ENCODE measurements around the gene ZNF683. TPM values are rescaled to one million over a fixed set of nuclear protein-coding genes. Genes with fewer than 3 reads are reported as not detected.
"Not testable (repeated sequence)": the region's sequence is repeated elsewhere in the genome, so short reads cannot be mapped to it uniquely, and the experiment has no call there.

Gene ZNF683
- total RNA-seq, 1 experiment from 2014 or later, result not detected

DNA sequence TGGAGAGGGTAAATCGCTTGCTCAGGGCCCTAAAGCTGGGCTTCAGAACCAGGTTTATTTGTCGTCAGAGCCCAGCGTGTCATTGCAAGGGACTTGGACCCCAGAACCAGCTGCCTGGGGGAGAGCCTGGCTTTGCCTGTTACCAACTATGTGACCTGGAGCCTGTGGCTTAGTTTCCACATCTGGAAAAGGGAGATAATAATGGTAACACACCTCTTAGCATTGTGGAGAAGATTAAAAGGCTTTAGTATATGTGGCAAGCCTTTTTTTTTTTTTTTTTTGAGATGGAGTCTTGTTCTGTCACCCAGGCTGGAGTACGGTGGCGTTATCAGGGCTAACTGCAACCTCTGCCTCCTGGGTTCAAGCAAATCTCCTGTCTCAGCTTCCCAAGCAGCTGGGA is 42.3 kb downstream of the ZNF683 start:
- no TSS peak for BruUV-seq (replicated peaks)
- Histone ChIP-seq H3K79me2 (ENCODE audit: low read depth) (no peaks in the 10 kb centered on the region), H3K4me1 (replicated peaks; ENCODE audit: insufficient read depth) (no peaks in the 10 kb centered on the region), H3K4me3 (no peak overlapping the region), H3K36me3 (ENCODE audit: low read depth) (no peaks in the 10 kb centered on the region), H3K27ac (no peak overlapping the region), H3K9me3 (ENCODE audit: insufficient read depth, low read depth) (no peaks in the 10 kb centered on the region), H3K27me3 (ENCODE audit: insufficient read depth, low read depth) (no peaks in the 10 kb centered on the region), H3K9me2 (ENCODE audit: insufficient read depth) (no peaks in the 10 kb centered on the region), H4K20me1 (ENCODE audit: insufficient read depth) (no peaks in the 10 kb centered on the region), H2AFZ (no peak overlapping the region), H3F3A (ENCODE audit: insufficient read depth, low read depth) (0 out of 2 replicates have a peak, but pooled peaks cover 3% of the 10 kb centered on the region), H3K4me2 (no peak overlapping the region)
- no peak for TF ChIP-seq EZH2 (IDR thresholded peaks at IDR 0.05; ENCODE audit: low read depth)
- TF ChIP-seq, protein P1, sequence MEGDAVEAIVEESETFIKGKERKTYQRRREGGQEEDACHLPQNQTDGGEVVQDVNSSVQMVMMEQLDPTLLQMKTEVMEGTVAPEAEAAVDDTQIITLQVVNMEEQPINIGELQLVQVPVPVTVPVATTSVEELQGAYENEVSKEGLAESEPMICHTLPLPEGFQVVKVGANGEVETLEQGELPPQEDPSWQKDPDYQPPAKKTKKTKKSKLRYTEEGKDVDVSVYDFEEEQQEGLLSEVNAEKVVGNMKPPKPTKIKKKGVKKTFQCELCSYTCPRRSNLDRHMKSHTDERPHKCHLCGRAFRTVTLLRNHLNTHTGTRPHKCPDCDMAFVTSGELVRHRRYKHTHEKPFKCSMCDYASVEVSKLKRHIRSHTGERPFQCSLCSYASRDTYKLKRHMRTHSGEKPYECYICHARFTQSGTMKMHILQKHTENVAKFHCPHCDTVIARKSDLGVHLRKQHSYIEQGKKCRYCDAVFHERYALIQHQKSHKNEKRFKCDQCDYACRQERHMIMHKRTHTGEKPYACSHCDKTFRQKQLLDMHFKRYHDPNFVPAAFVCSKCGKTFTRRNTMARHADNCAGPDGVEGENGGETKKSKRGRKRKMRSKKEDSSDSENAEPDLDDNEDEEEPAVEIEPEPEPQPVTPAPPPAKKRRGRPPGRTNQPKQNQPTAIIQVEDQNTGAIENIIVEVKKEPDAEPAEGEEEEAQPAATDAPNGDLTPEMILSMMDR (conservative IDR thresholded peaks at IDR 0.05), result no peak
- intact Hi-C loops (cut with micrococcal nuclease; ENCODE audit: unreplicated experiment), result no loop called here
- no peak for DNase-seq
- ChIA-PET CTCF (no interaction called here), POLR2A (ENCODE audit: unreplicated experiment) (no interaction called here)

DNA sequence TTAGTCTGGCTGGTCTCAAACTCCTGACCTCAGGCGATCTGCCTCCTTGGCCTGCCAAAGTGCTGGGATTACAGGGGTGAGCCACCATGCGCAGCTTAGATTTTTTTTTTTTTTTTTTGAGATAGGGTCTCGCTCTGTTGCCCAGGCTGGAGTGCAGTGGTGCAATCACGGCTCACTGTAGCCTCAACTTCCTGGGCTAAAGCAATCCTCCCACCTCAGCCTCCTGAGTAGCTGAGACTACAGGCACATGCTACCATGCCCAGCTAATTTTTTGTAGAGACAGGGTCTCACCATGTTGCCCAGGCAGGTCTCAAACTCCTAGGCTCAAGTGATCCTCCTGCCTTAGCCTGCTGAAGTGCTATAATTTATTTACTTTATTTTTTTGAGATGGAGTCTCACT is 43.2 kb downstream of the ZNF683 start:
- intact Hi-C loops (cut with micrococcal nuclease; ENCODE audit: unreplicated experiment); H3K79me2 ChIP-seq (ENCODE audit: low read depth); H3K27me3 ChIP-seq (ENCODE audit: insufficient read depth, low read depth); DNase-seq; H4K20me1 ChIP-seq (ENCODE audit: insufficient read depth); H3K27ac ChIP-seq; H3K9me2 ChIP-seq (ENCODE audit: insufficient read depth); H2AFZ ChIP-seq; H3K36me3 ChIP-seq (ENCODE audit: low read depth); H3F3A ChIP-seq (ENCODE audit: insufficient read depth, low read depth); BruUV-seq (replicated peaks); H3K4me3 ChIP-seq; H3K9me3 ChIP-seq (ENCODE audit: insufficient read depth, low read depth); H3K4me2 ChIP-seq; H3K4me1 ChIP-seq (replicated peaks; ENCODE audit: insufficient read depth); CTCF ChIA-PET: not testable (repeated sequence)
- POLR2A ChIA-PET (ENCODE audit: unreplicated experiment), result interaction anchor here (0.7 kb wide), 2 partner anchors 14 to 49 kb away, joined by 3 to 22 read pairs; no protein-coding TSS in a partner anchor

DNA sequence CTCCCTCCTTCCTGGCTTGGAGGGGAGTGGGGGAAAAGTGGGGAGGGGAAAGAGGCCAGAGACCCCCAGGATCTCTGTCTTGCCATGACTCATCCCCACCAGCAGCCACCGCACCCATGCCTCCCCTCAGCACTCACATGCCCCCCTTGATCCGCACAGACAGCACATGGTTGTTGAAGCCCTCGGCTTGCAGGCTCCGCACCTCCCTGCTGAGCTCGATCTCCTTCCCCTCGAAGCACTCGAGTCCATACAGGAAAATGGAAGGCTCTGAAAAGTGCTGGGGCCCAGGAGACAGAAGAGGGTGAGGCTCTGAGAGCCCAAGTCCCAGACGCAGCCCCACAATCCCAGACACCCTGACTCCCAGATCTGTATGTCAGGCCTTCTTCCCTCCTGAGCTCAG is 44.0 kb downstream of the ZNF683 start:
- TF ChIP-seq, protein P1 (conservative IDR thresholded peaks at IDR 0.05), result no peak
- no peak for TF ChIP-seq EZH2 (IDR thresholded peaks at IDR 0.05; ENCODE audit: low read depth)
- BruUV-seq (replicated peaks), result no TSS peak
- Histone ChIP-seq H3K4me1 (replicated peaks; ENCODE audit: insufficient read depth) (no peaks in the 10 kb centered on the region), H3K79me2 (ENCODE audit: low read depth) (no peaks in the 10 kb centered on the region), H3K9me3 (ENCODE audit: insufficient read depth, low read depth) (no peaks in the 10 kb centered on the region), H3K9me2 (ENCODE audit: insufficient read depth) (no peaks in the 10 kb centered on the region), H3F3A (ENCODE audit: insufficient read depth, low read depth) (no peaks in the 10 kb centered on the region), H3K27me3 (ENCODE audit: insufficient read depth, low read depth) (no peaks in the 10 kb centered on the region), H3K4me3 (no peak overlapping the region), H3K27ac (no peak overlapping the region), H4K20me1 (ENCODE audit: insufficient read depth) (no peaks in the 10 kb centered on the region), H2AFZ (no peak overlapping the region), H3K4me2 (no peak overlapping the region), H3K36me3 (ENCODE audit: low read depth) (no peaks in the 10 kb centered on the region)
- DNase-seq, result no peak
- ChIA-PET CTCF (no interaction called here), POLR2A (ENCODE audit: unreplicated experiment) (no interaction called here)
- intact Hi-C loops (cut with micrococcal nuclease; ENCODE audit: unreplicated experiment), result no loop called here

DNA sequence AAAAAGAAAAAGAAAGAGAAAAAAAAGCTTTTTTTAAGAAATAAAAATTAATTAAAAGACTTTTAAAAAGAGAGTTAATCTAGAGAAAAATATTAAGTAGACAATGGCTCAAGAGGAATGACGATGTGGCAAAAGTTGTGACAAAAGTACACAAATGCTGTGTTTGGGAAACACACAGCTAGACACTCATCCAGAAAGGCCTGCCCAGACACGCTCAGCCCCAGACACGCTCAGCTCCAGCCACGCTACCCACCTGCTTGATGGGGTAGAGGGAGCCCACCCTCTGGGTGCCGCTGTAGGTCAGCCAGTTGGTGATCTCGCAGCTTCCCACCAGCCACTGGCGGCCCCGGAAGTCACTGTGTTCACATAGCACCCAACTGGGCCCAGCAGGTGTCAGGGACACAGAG is 44.6 kb downstream of the ZNF683 start:
- Histone ChIP-seq H3K4me2 (no peak overlapping the region), H2AFZ (no peak overlapping the region), H3K79me2 (ENCODE audit: low read depth) (no peaks in the 10 kb centered on the region), H3K27ac (no peak overlapping the region), H3K4me3 (no peak overlapping the region), H3K9me3 (ENCODE audit: insufficient read depth, low read depth) (no peaks in the 10 kb centered on the region), H3K4me1 (replicated peaks; ENCODE audit: insufficient read depth) (no peaks in the 10 kb centered on the region), H3K36me3 (ENCODE audit: low read depth) (no peaks in the 10 kb centered on the region), H4K20me1 (ENCODE audit: insufficient read depth) (no peaks in the 10 kb centered on the region), H3K27me3 (ENCODE audit: insufficient read depth, low read depth) (no peaks in the 10 kb centered on the region), H3K9me2 (ENCODE audit: insufficient read depth) (no peaks in the 10 kb centered on the region), H3F3A (ENCODE audit: insufficient read depth, low read depth) (no peaks in the 10 kb centered on the region)
- no peak for DNase-seq
- no TSS peak for BruUV-seq (replicated peaks)
- CTCF ChIA-PET, result interaction anchor here (0.7 kb wide), 1 partner anchor 18 kb away, joined by 4 read pairs; no protein-coding TSS in a partner anchor
- intact Hi-C loops (cut with micrococcal nuclease; ENCODE audit: unreplicated experiment), result no loop called here
- POLR2A ChIA-PET (ENCODE audit: unreplicated experiment), result interaction anchor here (0.6 kb wide), 1 partner anchor 292 kb away, joined by 3 read pairs; no protein-coding TSS in a partner anchor
- TF ChIP-seq EZH2 (IDR thresholded peaks at IDR 0.05; ENCODE audit: low read depth), result no peak
- TF ChIP-seq, protein P1 (conservative IDR thresholded peaks at IDR 0.05), result no peak
